Liver (tissue), 3 donors: ENCODE measurements around the gene D2HGDH.

Source experiments
- CTCF ChIP-seq: fragments of 150-350 bp; IDR thresholded peaks from 2 replicates; pipeline ENCODE4 v1.5.1; 2017; ENCODE audit warnings: improper control_type of control experiment, low read depth, low read length; ENCODE audit not compliant: missing input control
- EGR1 ChIP-seq, 2 donors: IDR thresholded peaks; 2 replicates each; pipeline ENCODE4 v1.6.1; 2016 to 2018; ENCODE audit warnings: antibody characterized with exemption in 2 of 2, low read depth in 2 of 2
- GABPA ChIP-seq, 2 donors: IDR thresholded peaks in 1 of 2; conservative IDR thresholded peaks in 1 of 2; 2 replicates each; pipeline ENCODE4 v1.6.1; 2016; ENCODE audit warnings: antibody characterized with exemption in 2 of 2, mild to moderate bottlenecking in 1 of 2, moderate library complexity in 1 of 2
- JUND ChIP-seq, 2 donors: IDR thresholded peaks; 2 replicates each; pipeline ENCODE4 v1.6.1; 2016; ENCODE audit warnings: antibody characterized with exemption in 2 of 2
- RAD21 ChIP-seq, 2 donors: IDR thresholded peaks; 2 replicates each; pipeline ENCODE4 v1.6.1; 2016; ENCODE audit warnings: antibody characterized with exemption in 2 of 2, mild to moderate bottlenecking in 2 of 2
- REST ChIP-seq: IDR thresholded peaks from 2 replicates; pipeline ENCODE4 v1.6.1; 2016; ENCODE audit warnings: antibody characterized with exemption, mild to moderate bottlenecking
- RXRA ChIP-seq, 2 donors: IDR thresholded peaks; 2 replicates each; pipeline ENCODE4 v1.6.1; 2017 to 2018; ENCODE audit warnings: antibody characterized with exemption in 2 of 2, mild to moderate bottlenecking in 1 of 2
- SP1 ChIP-seq: IDR thresholded peaks from 2 replicates; pipeline ENCODE4 v1.6.1; 2018; ENCODE audit warnings: antibody characterized with exemption, mild to moderate bottlenecking
- TAF1 ChIP-seq: conservative IDR thresholded peaks from 2 replicates; pipeline ENCODE4 v1.6.1; 2016; ENCODE audit warnings: antibody characterized with exemption, mild to moderate bottlenecking
- YY1 ChIP-seq: IDR thresholded peaks from 2 replicates; pipeline ENCODE4 v1.6.1; 2016; ENCODE audit warnings: antibody characterized with exemption, mild to moderate bottlenecking
- TF ChIP-seq, protein P1 (sequence below): IDR thresholded peaks from 2 replicates; pipeline ENCODE4 v1.6.1; 2016; ENCODE audit warnings: antibody characterized with exemption
- TF ChIP-seq, protein P2 (sequence below): IDR thresholded peaks from 2 replicates; pipeline ENCODE4 v1.6.1; 2016; ENCODE audit warnings: antibody characterized with exemption
- TF ChIP-seq, protein P3 (sequence below): IDR thresholded peaks from 2 replicates; pipeline ENCODE4 v1.6.1; 2016; ENCODE audit warnings: antibody characterized with exemption
- donor health status: healthy.
- donor health status: healthy.

DNA sequence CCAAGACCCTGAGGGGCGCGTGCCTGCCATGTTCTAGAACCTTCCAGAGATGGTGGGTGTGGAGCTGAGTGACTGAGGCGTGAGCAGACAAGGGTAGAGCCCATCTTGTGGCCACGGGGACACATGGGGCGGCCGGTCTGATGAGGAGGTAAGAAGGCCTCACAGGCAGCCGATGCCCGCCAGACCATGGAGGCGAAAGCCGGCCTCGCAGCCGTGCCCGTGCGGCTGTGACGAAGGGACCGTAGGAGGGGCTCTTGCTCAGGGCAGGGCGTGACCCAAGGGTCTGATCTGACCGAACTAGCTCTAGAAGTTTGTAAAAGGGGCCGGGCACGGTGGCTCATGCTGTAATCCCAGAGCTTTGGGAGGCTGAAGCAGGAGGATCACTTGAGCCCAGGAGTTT is 19.6 kb downstream of the D2HGDH start:
- TF ChIP-seq TAF1 (no peak), JUND (IDR thresholded peaks at IDR 0.05) (no peak), CTCF (no peak), YY1 (no peak), REST (no peak), SP1 (no peak), RAD21 (IDR thresholded peaks at IDR 0.05) (no peak), EGR1 (IDR thresholded peaks at IDR 0.05; ENCODE audit: low read depth in 2 of 2) (no peak), GABPA (IDR thresholded peaks at IDR 0.05 in 1 of 2, conservative IDR thresholded peaks at IDR 0.05 in 1 of 2) (no peak), RXRA (IDR thresholded peaks at IDR 0.05) (no peak)
- TF ChIP-seq, protein P1, sequence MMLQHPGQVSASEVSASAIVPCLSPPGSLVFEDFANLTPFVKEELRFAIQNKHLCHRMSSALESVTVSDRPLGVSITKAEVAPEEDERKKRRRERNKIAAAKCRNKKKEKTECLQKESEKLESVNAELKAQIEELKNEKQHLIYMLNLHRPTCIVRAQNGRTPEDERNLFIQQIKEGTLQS: no peak
- TF ChIP-seq, protein P2, sequence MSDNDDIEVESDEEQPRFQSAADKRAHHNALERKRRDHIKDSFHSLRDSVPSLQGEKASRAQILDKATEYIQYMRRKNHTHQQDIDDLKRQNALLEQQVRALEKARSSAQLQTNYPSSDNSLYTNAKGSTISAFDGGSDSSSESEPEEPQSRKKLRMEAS: no peak
- TF ChIP-seq, protein P3, sequence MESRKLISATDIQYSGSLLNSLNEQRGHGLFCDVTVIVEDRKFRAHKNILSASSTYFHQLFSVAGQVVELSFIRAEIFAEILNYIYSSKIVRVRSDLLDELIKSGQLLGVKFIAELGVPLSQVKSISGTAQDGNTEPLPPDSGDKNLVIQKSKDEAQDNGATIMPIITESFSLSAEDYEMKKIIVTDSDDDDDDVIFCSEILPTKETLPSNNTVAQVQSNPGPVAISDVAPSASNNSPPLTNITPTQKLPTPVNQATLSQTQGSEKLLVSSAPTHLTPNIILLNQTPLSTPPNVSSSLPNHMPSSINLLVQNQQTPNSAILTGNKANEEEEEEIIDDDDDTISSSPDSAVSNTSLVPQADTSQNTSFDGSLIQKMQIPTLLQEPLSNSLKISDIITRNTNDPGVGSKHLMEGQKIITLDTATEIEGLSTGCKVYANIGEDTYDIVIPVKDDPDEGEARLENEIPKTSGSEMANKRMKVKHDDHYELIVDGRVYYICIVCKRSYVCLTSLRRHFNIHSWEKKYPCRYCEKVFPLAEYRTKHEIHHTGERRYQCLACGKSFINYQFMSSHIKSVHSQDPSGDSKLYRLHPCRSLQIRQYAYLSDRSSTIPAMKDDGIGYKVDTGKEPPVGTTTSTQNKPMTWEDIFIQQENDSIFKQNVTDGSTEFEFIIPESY: no peak
